Lung (tissue), 12 donors: ENCODE data around the gene ITPK1. TPM values are rescaled to one million over a fixed set of nuclear protein-coding genes. Genes with fewer than 3 reads are reported as not detected.

Source experiments
- ATAC-seq: fragments of 200-7000 bp; cut with Tn5 transposase; one replicate; pipeline ENCODE4 v1.9.1; 2020; ENCODE audit warnings: moderate number of reproducible peaks; ENCODE audit not compliant: insufficient read depth, low FRiP score
- DNase-seq, 3 donors: peaks; one replicate each; pipeline ENCODE4 v3.0.0-alpha.2; 2013 to 2017
- H3K27ac ChIP-seq, 2 donors: one replicate each; pipeline ENCODE4 v1.5.1; 2013; ENCODE audit warnings: mild to moderate bottlenecking in 2 of 2, moderate library complexity in 2 of 2, control low read depth in 1 of 2, inconsistent platforms in 1 of 2, low read depth in 1 of 2, low read length in 1 of 2
- H3K27me3 ChIP-seq, 3 donors: one replicate each; pipeline ENCODE4 v1.5.1; 2013; ENCODE audit warnings: low read length in 2 of 3; ENCODE audit not compliant: control insufficient read depth in 3 of 3, insufficient read depth in 3 of 3
- H3K36me3 ChIP-seq, 4 donors: one replicate each; pipeline ENCODE4 v1.5.1; 2013; ENCODE audit warnings: low read length in 4 of 4, mild to moderate bottlenecking in 1 of 4, moderate library complexity in 1 of 4; ENCODE audit not compliant: control insufficient read depth in 4 of 4, insufficient read depth in 4 of 4
- H3K4me1 ChIP-seq, 5 donors: one replicate each; pipeline ENCODE4 v1.5.1; 2013; ENCODE audit warnings: low read length in 5 of 5, mild to moderate bottlenecking in 2 of 5, moderate library complexity in 1 of 5; ENCODE audit not compliant: control insufficient read depth in 5 of 5, insufficient read depth in 5 of 5
- H3K4me3 ChIP-seq: one replicate; pipeline ENCODE4 v1.5.1; 2013; ENCODE audit warnings: mild to moderate bottlenecking, control low read depth, moderate library complexity
- H3K9ac ChIP-seq, 2 donors: one replicate each; pipeline ENCODE4 v1.5.1; 2013; ENCODE audit warnings: low read length in 2 of 2, control low read depth in 1 of 2; ENCODE audit not compliant: insufficient read depth in 1 of 2
- H3K9me3 ChIP-seq, 4 donors: one replicate each; pipeline ENCODE4 v1.5.1; 2013; ENCODE audit warnings: low read length in 3 of 4, mild to moderate bottlenecking in 1 of 4, moderate library complexity in 1 of 4; ENCODE audit not compliant: control insufficient read depth in 4 of 4, insufficient read depth in 3 of 4
- CTCF ChIP-seq: IDR thresholded peaks from 2 replicates; pipeline ENCODE4 v1.5.1; 2012; ENCODE audit warnings: mild to moderate bottlenecking; ENCODE audit errors: control extremely low read depth, extremely low read depth
- WGBS, 2 donors: extraction: QIAGEN DNeasy Blood & Tissue Kit; methylation state at CpG; one replicate each; pipeline ENCODE4 v1.1.7; 2013; 5-methylcytosine and 5-hydroxymethylcytosine counted together
- polyA plus RNA-seq, 2 donors: library from polyadenylated mRNA; stranded (reverse); fragments of 200-250 nt; gene quantifications; one replicate each; pipeline ENCODE4 v1.2.1, GENCODE V29; 2013
- total RNA-seq, 2 donors: library from RNA; depleted of rRNA in 1 of 2; stranded (reverse); fragments of >200 nt in 1 of 2; gene quantifications; one replicate each; pipeline ENCODE4 v1.2.1, GENCODE V29; 2014 to 2021
- donor health status: control.
- donor health status: control.
- donor health status: Bipolar disorder and iron deficiency.
- donor health status: healthy.
- donor health status: DM: yes; HTN: yes; CAD: no.

The ITPK1 gene
- total and polyA plus RNA-seq, 4 donors = 17.5 to 99.4 (median 45.3) TPM

GRCh38 chr14:92978229-92979021 is 137.3 kb downstream of the ITPK1 start:
- H3K9ac ChIP-seq = no peak overlapping the region
- DNase-seq = no peak
- peaks cover 0 to 12% (median 2%) of the 10 kb centered on the region in 4 donors for H3K9me3 ChIP-seq
- H3K4me1 ChIP-seq = peaks cover 0 to 5% (median 0%) of the 10 kb centered on the region in 5 donors
- TF ChIP-seq CTCF = no peak
- H3K27ac ChIP-seq = no peak overlapping the region
- no peaks in the 10 kb centered on the region for H3K27me3 ChIP-seq
- 87 to 89% methylated on average over 4 of the region's 4 CpGs for WGBS, 2 donors
- no peak overlapping the region for H3K4me3 ChIP-seq
- ATAC-seq = no peak
- H3K36me3 ChIP-seq = peaks cover 0 to 8% (median 6%) of the 10 kb centered on the region in 4 donors

- no peak for TF ChIP-seq CTCF
- WGBS, 2 donors = 97 to 98% methylated on average over 2 of the region's 2 CpGs
- no peak overlapping the region for H3K4me3 ChIP-seq
- no peak overlapping the region for H3K9ac ChIP-seq
- no peak overlapping the region for H3K27ac ChIP-seq
- peaks cover 0 to 8% (median 6%) of the 10 kb centered on the region in 4 donors for H3K36me3 ChIP-seq
- no peaks in the 10 kb centered on the region for H3K27me3 ChIP-seq
- H3K9me3 ChIP-seq = peaks cover 0 to 12% (median 2%) of the 10 kb centered on the region in 4 donors
- ATAC-seq (no peak), DNase-seq (no peak)
- H3K4me1 ChIP-seq = peaks cover 0 to 11% (median 0%) of the 10 kb centered on the region in 5 donors
Measured at GRCh38 chr14:92976268-92976667, 139.5 kb downstream of the ITPK1 start.

- Histone ChIP-seq H3K27ac (peak overlapping the region; percentile 11 to 93), H3K9ac (no peak overlapping the region), H3K27me3 (no peaks in the 10 kb centered on the region), H3K9me3 (peaks cover 0 to 12% (median 2%) of the 10 kb centered on the region in 4 donors), H3K4me3 (no peak overlapping the region), H3K4me1 (peaks cover 0 to 11% (median 0%) of the 10 kb centered on the region in 5 donors), H3K36me3 (peaks cover 0 to 8% (median 6%) of the 10 kb centered on the region in 4 donors)
- no peak for TF ChIP-seq CTCF
- no peak for ATAC-seq
- WGBS, 2 donors = 90 to 94% methylated on average over 17 of the region's 17 CpGs
- no peak for DNase-seq
Measured at GRCh38 chr14:92974541-92975345, 141.0 kb downstream of the ITPK1 start.
